Activated T-cell treated with anti-CD3 and anti-CD28 coated beads for 1 hour (primary cell): ENCODE results near the gene NR1I3.

Experiments
- DNase-seq: peaks from one replicate; pipeline ENCODE4 v3.0.0-alpha.2; 2020; ENCODE audit warnings: low read depth

The NR1I3 gene

DNA sequence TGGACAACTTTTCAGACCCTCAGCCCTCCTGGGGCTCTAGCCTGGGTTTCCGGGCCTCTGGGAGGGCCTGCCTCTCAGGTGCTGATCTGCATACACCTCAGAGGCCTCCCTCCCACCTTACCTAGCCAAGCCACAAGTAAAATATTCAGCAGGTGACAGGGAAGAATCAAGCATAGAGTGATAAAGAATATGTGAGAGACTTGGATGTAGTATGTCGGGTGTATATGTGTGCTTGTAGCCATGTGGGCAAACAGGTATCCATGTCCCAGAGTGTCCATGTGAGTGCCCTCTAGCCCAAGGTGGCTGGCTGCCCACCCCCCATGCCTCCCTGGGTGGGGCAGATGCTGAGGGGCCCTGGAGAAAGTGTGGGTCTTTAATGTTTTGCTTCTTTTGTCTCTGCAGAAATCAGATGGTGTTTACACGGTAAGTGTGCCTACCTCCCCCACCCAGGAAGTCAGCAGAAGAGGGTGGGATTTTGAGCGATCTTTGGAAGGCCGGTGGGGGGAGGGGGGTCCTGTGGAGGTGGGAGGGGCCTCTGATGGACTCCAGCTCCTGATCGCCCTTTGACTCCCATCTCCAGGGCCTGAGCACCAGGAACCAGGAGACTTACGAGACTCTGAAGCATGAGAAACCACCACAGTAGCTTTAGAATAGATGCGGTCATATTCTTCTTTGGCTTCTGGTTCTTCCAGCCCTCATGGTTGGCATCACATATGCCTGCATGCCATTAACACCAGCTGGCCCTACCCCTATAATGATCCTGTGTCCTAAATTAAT, 19.5 kb downstream of the NR1I3 start:
- no peak for DNase-seq

DNA sequence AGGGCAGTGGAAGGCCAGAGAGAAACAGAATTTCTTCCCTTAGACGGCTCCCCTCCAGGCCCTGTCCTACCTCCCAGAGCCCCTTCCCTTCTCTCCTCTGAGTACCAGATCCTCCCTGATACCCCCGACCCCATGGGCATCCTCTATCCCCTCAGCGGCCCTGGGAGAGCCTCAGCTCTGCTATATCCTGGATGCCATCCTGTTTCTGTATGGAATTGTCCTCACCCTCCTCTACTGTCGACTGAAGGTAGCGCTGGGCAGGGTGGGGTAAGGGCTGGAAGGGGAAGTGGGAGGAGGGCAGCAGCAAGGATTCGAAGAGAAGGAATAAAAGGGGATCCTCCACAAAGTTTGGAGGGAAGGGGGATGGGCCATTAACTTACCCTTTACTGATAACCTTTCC, 20.2 kb downstream of the NR1I3 start:
- DNase-seq = no peak

DNA sequence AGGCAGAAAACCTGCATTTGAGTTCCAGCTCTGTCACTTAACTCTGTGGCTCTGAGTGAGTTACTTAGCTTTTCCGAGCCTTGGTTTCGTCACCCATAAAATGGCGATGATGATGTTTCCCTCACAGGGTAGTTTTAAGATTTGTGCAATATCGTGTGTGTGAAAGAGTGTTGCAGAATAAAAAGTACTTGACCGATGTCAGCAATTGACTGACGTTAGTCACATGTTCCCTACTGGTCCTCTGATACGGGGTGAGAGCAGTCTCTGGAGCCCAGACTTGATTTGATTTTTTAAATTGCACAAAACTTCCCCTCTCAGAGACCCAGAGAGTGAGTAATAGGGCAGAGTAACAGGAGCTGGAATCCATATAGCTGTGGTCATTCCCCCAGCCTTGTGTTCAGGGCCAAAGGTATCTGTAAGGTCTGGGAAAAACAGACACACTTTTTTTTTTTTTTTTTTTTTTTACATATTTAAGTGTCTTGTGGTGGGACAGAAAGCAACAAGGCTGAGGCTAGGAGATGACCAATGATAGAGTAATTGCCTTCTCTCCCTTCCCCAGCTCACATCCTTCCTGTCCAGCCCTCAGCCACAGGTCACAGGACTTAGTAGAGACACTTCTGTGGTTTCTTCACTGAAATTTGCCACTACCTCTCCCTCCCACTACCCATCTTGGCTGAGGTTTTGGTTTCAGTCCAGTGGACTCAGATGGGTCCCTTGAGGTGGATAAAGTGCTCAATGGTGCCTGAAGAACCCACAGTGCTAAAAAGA, 20.9 kb downstream of the NR1I3 start:
- no peak for DNase-seq

DNA sequence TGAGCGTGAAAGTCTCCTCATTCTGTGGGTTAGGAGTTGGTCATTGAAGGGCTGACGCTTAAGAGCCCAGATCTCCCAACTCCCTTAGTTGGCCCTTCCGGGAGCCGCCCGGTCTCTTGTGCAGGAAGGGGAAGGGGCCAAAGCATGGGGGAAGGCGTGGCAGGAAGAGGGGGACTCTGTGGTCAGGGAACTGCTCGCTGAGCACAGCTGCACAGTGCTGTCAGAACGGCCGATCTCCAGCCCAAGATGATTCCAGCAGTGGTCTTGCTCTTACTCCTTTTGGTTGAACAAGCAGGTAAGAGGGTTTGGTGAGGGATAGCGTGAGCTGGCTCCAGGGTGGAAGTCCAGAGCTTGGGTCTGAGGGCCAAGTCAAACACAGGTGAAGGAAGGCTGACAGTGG, 22.9 kb downstream of the NR1I3 start, which contains the start of gene FCER1G:
TSS of gene FCER1G (plus strand) at position 220 of the 400 bp plus-strand sequence. CDS start at position 247, 27 bp downstream.
- no peak for DNase-seq

DNA sequence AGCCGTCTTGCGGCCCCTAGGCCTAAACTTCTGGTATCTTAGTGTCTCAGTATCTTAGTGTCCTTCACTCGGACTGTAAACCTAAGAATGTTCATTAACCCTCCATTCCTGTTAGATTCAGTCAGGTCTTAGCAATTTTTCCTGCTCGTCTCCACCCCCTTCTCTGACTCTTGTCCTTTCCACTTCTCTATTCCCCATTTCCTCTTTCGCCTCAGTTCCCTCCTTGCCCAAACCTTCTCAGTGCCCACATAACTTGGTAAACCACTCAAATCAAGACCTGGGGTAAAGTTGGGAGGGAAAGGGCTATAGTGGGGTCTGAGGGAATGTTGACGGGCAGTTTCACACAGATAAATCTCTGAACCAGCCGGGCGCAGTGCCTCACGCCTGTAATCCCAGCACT, 23.6 kb downstream of the NR1I3 start:
- no peak for DNase-seq

DNA sequence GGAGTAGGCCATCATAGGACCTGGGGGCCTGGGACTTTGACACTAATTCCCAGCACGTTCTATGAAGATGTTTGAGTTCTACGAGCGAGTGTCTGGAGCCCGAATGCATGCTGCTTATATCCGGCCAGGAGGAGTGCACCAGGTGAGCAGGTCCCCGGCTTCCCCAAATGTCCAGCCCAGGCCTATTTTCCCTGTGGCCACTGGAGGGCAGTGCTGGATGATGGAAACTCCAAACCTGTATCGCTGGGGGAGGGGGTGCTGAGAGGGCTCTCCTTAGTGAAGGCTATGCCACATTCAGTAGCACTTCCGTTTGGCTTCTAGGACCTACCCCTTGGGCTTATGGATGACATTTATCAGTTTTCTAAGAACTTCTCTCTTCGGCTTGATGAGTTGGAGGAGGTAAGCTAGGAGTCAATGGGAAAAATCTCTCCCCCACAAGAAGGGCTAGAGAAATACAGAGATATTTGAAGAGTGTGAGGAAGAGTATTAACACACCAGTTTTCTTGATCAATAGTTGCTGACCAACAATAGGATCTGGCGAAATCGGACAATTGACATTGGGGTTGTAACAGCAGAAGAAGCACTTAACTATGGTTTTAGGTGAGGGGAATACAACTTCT, 28.1 kb downstream of the NR1I3 start:
- peak; percentile 59 for DNase-seq

DNA sequence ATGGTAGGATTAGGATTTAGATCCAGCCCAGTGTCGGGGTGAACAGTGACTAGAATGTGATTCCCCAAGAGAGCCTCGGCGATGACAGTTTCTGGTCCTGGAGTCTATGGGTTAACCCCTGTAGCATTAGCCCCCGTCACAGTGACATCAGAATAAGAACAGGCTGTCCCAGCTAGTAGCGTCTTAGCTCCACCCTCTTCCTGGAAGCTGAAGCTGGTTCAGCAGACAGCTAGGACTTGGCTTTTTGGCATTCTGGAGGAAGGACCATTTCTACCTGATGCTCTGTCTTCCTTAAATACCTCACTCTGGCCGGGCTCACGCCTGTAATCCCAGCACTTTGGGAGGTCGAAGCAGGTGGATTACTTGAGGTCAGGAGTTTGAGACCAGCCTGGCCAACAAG, 30.8 kb downstream of the NR1I3 start:
- DNase-seq = no peak

DNA sequence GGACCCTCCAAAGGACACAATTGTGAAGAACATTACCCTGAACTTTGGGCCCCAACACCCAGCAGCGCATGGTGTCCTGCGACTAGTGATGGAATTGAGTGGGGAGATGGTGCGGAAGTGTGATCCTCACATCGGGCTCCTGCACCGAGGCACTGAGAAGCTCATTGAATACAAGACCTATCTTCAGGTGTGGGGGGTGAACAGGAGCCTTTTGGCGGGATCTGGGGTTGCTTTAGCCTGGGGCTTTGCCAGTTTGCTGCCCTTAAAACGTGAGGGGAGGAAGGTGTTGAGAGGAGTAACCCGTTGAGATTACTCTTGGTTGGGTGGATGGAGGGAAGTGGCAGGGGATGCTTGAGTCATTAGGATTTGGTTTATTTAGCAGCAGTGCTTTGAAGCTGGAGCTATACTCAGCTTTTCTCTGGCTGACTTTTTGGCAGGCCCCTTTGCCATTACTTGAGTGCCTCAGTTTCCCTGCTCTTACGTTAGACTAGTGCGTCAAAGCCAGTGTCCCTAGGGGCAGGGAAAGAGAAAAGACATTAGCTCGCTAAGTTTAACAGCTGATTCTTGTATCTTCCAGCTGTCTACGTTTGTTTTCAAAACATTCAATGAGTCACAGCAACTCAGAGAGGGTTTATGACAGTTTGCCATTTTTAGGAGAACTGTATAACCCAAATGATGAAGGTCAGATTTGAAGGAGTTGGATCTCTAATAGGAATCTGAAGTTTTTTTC, 31.4 kb downstream of the NR1I3 start:
- DNase-seq = no peak

DNA sequence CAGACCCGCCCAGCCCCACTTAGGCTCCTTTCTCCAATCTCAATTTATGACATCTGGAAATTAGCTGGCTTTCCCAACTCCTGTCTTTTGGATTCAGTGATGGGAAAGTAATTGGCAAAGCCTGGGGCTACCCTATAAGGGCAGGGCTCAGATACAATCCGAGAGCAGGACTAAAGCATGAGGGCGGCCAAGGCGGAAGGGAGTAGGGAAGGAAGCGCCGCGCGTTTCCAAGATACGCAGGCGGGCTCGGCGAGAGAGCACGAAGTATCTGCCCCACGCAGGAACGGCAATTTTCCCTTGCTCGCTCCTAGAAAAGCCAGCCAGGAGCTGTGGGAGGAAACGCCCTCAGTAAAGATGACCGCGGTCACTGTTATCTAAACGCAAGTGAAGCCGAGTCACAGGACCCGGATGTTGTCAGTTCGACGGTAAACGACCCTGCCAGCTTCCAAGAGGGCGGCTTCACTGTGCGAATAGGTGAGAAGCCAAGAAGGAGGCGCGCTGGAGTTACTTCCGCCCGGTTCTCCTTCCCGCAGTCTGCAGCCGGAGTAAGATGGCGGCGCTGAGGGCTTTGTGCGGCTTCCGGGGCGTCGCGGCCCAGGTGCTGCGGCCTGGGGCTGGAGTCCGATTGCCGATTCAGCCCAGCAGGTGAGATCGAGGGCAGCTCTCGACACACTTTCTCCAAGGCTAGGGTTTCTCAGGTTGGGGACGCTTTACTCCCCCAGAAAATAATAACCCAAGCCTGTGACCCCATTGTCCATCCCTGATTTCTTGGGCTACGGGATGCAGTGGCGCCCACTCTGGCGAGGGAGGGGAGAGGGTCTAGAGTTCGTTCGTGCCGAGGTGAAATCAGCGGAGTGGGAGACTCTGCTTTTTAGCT, 35.9 kb downstream of the NR1I3 start, which contains the start of gene NDUFS2:
TSS of gene NDUFS2 (plus strand) at position 532 of the 877 bp plus-strand sequence. CDS start at position 551, 19 bp downstream.
- peak; percentile 88 for DNase-seq

DNA sequence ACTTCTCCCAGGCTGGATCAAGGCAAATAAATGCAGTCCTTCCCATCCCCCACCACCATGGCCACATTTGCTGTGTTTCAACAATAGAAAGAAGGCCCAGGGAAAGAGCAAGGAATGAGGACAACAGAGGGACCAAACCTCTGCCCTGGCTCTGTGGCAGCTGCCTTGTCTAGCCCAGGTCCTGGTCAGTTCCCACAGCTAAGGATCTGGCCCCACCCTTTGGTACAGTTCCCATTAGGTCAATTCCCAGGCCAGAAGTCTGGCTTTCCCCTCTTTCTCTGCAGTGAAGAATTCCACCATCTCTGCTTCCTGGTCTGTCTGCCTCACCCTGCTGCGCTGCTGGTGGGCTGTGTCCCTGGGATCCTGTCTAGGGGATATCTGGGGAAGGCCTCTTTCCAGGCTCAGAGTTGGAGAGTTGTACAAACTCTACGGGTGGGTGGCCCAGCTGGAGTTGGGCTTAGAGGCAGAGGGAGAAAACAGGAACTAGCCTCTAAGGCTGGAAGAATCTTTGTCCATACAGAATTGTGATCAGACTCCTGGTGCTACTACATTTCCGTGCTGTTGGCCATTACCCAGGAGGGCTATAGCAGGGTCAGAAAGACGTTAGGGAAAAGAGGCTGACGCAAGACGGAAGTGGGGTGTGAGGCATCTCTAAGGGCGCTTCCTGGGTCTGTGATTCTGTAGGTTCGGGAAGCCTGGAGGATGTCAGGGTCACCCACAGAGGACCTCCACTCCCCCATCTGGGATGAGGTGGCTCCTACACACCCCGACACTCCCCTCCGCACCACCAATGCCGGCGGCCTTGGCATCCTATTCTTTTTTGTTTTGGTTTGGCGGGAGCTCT, 36.8 kb downstream of the NR1I3 start:
- DNase-seq = no peak

DNA sequence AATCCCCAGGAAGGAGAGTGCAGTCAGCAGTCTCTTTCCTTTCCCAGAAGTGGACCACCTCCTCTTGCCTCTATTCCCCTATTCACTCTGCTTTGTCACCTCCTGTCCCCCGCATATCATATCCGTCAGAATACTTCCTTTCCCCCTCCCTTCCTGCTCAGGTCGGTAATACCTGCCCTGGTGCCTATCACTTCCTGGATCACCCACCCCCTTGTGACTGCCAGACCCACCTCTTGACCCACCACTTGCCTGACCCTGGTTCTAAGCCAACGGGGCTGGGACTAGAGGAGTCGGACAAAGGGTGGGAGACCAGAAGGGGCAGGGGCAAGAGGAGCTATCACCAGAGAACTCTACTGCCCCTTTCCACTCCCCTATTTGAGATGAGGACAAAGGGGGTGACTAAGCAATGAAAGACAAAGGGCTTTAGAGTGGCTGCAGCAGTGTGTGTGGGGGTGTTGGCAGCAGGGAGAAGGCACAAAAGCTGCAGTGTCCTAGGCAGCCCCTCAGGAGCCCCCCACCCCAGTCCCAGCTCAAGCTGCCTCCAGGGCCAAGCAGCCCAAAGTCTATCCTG, 37.5 kb downstream of the NR1I3 start:
- no peak for DNase-seq

DNA sequence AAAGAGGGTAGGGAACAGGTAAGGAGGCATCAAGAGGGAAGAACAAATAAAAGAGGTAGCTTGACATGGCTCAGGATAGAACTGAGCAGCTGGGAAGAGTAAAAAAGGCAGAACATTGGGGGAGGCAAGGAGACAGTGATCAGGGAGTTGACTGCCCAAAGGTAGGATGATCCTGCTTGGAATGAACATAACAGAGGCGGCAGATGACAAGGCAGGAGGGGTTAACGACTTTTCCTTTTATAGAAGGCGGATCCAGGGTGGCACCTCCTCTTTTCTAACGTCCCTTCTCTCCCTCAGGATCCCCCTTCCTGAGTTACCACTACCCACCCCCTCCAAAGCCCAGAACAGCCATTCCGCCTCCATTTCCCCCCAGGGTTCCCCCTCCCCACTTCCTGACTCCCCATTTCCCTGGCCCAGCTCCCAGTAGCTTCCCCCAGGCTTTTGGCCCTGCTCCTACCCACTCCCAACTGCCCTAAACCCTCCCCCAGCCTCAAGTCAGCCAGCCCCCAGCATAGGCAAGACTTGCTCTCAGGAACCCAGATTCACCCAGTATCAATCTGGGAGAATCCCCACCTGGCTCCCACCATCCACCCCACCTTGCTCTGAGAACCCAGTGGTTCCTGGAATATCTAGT, 38.4 kb downstream of the NR1I3 start:
- DNase-seq = no peak

DNA sequence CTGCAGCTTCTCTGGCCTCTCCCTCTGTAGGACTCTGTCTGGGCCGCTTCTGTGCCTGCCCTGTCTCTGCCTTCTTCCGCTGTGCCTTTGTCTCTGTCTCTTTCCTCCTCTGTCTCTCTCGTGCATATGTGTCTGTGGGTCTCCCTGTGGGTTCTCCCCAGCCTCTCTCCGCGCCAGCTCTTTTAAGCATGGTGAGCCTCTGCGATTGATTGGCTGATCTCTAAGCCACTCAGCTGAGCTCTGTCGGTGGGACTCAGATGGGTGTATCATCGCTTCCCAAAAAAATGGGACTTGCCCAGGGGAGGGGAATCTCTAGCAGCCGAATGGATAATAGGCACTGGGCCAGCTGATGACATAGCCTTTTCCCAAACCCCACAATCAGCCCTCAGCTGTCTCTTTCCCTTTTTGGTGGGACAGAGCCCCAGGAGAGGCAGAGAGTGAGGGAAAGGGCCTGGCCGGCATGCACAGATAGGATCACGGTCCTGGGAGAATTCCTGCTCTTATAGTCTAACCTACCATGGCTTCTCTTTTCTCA, 39.0 kb downstream of the NR1I3 start, which contains the start of gene ADAMTS4:
TSS of gene ADAMTS4 (minus strand) at position 158 of the 535 bp plus-strand sequence. CDS start 427 bp downstream, outside the sequence.
- DNase-seq = no peak

DNA sequence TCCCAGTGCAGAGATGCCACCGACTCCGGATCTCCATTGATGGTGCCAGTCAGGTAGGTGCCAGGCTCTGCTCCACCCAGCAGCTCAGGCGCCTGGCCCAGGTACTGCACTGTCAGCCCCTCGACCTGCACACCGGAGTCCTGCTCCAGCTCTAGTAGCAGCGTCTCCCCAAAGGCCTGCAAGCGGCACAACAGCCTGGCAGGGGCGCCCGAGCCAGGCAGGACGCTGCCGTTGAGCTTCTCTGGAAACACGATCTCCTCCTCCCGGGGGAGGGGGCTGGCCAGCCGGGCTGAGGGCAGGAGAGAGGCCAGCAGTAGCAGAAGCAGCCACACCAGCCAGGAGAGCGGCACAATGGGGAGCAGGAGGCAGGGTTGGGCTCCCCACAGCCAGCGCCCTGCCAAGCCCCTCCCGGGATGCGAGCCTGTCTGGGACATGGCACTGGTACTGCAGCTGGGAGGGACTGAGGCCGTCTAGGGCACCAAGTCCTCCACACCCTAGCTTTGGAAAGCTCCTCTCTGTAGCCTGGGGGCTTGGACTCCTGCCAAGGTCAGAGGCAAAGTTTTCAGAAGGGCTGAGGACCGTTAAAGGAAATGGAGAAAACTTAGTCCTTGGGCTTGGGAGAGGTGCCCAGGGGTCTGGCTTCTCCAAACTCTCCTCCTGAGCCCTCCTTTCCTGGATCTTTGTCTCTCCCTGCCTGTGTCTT, 39.7 kb downstream of the NR1I3 start:
- DNase-seq = no peak

DNA sequence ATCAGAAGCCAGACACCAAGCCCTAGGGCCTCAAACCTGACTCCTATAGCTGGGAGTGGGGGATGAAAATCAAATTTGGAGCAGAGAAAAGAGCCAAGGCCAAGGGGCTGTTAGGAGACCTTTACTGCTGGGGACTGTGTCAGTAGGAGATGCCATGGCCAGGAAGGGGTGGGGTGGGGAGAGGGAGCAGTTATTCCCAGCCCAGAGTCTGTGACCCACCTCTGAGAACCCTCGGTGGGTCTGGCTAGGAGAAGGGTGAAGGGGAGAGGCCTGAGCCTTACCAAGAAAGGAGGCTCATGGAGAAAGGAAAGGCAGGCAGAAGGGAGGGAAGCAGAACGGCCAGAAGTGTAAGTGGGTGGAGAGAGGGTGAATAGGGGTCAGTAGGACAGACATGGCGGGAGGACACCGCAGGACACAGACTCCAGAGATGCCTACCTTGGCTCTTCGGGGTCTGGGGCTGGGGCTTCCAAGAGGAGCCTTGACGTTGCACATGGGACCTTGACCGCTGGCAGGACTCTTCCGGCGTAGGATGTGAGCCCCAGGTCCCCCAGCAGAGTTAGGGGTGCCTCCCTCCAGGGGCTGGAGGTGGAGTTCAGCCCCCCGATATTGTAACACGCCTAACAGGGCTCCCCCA, 40.3 kb downstream of the NR1I3 start:
- no peak for DNase-seq

DNA sequence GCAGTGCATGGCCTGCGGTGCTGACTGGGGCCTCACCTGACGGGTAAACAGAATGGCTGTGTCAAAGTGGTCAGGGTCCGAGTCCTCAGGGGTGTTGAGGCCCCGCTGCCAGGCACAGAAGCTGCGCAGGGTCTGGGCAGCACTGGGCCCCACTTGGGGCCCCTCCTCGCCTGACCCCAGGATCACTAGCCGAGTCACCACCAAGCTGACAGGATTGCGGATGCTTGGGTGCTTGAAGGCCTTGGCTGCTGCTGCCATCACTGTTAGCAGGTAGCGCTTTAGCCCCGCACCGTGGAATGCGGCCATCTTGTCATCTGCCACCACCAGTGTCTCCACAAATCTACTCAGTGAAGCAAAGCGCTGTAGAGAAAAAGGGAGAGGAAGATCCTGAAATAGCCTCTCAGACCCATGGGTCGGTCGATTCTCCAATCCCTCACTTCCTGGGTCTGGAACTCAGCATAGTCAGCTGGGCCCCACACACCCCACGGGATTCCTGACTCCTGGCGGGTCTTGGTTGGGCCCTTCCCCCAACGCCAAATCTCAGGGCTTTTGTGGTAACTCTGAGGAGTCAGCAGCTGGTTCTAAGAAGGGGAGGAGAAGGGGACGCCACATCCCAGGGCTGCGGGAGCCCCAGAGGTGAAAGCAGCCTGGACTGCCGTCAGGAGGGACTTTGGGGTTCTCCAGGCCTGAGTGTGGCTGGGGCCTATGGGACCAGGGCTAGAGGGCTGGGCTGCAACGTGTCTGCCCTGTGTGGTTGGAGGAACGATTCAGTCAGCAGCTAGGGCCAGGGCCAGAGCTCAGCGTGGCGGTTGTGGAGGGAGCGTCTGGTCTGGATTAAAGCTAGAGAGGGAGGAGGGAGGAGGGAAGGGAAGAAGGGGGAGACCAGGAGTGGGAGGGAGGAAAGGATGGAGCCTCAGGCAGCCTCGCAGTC, 41.2 kb downstream of the NR1I3 start:
- DNase-seq = no peak

DNA sequence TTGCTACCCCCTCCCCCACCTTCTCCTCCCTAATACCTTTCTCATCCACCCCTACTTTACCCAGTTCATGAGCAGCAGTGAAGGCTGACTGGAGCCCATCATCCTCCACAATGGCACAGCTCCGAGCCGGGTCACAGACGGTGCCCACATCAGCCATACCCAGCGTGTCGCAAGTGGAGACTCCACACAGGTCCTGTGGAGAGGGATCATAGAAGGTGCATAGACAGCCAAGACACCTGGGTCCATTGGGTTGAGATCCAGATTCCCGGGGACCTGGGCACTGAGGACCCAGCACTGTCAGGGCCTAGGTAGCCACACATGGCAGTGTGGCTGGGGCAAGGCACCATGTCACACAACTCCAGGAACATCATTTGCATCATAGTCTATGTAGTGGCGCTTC, 41.9 kb downstream of the NR1I3 start:
- DNase-seq = no peak
